OCI-LY3 (cell line): ENCODE data around the gene SH3GLB1.

Source experiments
- CTCF ChIP-seq: fragments of 200-600, 300-600 bp; sonication (generic); IDR thresholded peaks from 2 replicates; pipeline ENCODE4 v1.5.1; 2014; ENCODE audit warnings: antibody characterized with exemption, low read length, low read depth
- EZH2phosphoT487 ChIP-seq: fragments of 200-600 bp; shearing (Covaris generic); IDR thresholded peaks from 2 replicates; pipeline ENCODE4 v1.6.1; 2018; ENCODE audit warnings: antibody characterized with exemption, mixed run types, low read depth

DNA sequence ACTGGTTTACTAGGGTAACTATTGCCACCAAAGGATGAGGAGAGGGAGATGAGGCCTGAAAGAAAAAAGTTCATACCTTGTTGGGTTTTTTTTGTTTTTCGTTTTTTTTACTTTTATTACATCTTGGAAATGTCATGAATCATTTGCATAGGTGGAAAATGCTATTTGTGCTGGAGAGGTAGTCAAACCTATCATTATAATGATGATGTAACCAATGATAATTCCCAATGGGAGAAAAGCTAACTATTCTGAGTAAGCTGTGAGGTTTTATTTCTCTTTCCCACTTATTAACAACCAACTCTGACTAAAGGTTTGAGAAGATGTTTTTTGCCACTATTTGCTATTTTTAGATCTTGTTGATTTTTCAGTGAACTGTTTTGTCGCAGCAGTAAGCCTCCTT, 29.0 kb downstream of the SH3GLB1 start:
- TF ChIP-seq CTCF = no peak
- TF ChIP-seq EZH2phosphoT487 = no peak
